COR-L47 (cell line): ENCODE measurements around the gene UBE2G2.

Source experiments
- DNase-seq: peaks from one replicate; lab custom pipeline; 2025; lab: John Stamatoyannopoulos, UW

The UBE2G2 gene

GRCh38 chr21:44790368-44790767 lies 11.3 kb downstream of the UBE2G2 start:
- no peak for DNase-seq

GRCh38 chr21:44789880-44790279 lies 11.7 kb downstream of the UBE2G2 start:
- DNase-seq = no peak

GRCh38 chr21:44785620-44786335 lies 15.8 kb downstream of the UBE2G2 start:
- peak; percentile 66 for DNase-seq

GRCh38 chr21:44784810-44785209 lies 16.8 kb downstream of the UBE2G2 start:
- no peak for DNase-seq

GRCh38 chr21:44783020-44783696 lies 18.5 kb downstream of the UBE2G2 start:
- no peak for DNase-seq

GRCh38 chr21:44780767-44781459 lies 20.7 kb downstream of the UBE2G2 start:
- no peak for DNase-seq

GRCh38 chr21:44780137-44780502 lies 21.5 kb downstream of the UBE2G2 start:
- DNase-seq = no peak

- DNase-seq = no peak
Observed at GRCh38 chr21:44779417-44780136, 22.0 kb downstream of the UBE2G2 start.

GRCh38 chr21:44778983-44779382 lies 22.6 kb downstream of the UBE2G2 start:
- DNase-seq = no peak

GRCh38 chr21:44778499-44778911 lies 23.1 kb downstream of the UBE2G2 start:
- DNase-seq = no peak

GRCh38 chr21:44778094-44778493 lies 23.5 kb downstream of the UBE2G2 start:
- no peak for DNase-seq

- DNase-seq = no peak
Observed at GRCh38 chr21:44774972-44775371, 26.6 kb downstream of the UBE2G2 start.

GRCh38 chr21:44773291-44773932 lies 28.2 kb downstream of the UBE2G2 start:
- peak; percentile 86 for DNase-seq

- DNase-seq = no peak
Observed at GRCh38 chr21:44771896-44772525, 29.6 kb downstream of the UBE2G2 start.

GRCh38 chr21:44767834-44768831 lies 33.5 kb downstream of the UBE2G2 start:
- no peak for DNase-seq

- no peak for DNase-seq
Observed at GRCh38 chr21:44766818-44767354, 34.7 kb downstream of the UBE2G2 start.

GRCh38 chr21:44766014-44766817 lies 35.4 kb downstream of the UBE2G2 start:
- DNase-seq = no peak

- peak; percentile 77 for DNase-seq
Observed at GRCh38 chr21:44765231-44766013, 36.2 kb downstream of the UBE2G2 start.
